GM18868 (cell line): ENCODE results near the gene MCAT.
"Not testable (repeated sequence)": the region's sequence is repeated elsewhere in the genome, so short reads cannot be mapped to it uniquely, and the experiment has no call there.

Experiments
- ATAC-seq: cut with Tn5 transposase; IDR thresholded peaks from one replicate; pipeline ENCODE4 v1.9.1; 2021; ENCODE audit warnings: mild to moderate bottlenecking, moderate library complexity; ENCODE audit not compliant: unreplicated experiment

Gene MCAT

DNA sequence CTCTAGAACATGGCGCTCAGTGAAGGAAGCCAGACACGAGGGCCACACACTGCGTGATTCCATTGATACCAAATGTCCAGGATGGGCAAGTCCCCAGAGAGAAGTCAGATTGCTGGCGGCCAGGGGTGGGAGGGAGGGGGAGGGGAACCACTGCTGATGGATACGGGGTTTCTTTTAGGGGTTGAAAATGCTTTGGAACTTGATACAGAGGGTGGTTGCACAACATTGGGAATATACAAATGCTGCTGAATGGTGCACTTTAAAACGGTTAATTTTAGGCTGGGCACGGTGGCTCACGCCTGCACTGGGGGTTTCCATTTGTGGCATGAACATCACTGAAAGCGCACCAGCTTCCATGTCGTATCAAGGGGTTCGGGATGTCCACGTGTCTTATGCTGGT lies 13.2 kb upstream of the MCAT start:
- no peak for ATAC-seq

GRCh38 chr22:43155789-43156188 lies 12.6 kb upstream of the MCAT start:
- no peak for ATAC-seq

- no peak for ATAC-seq
Measured at GRCh38 chr22:43154887-43155536, 11.8 kb upstream of the MCAT start.

- ATAC-seq, result no peak
Measured at GRCh38 chr22:43153899-43154298, 10.7 kb upstream of the MCAT start.

GRCh38 chr22:43152357-43153071 lies 9.3 kb upstream of the MCAT start:
- ATAC-seq, result peak; percentile 40

GRCh38 chr22:43152003-43152356 lies 8.8 kb upstream of the MCAT start:
- ATAC-seq, result no peak

DNA sequence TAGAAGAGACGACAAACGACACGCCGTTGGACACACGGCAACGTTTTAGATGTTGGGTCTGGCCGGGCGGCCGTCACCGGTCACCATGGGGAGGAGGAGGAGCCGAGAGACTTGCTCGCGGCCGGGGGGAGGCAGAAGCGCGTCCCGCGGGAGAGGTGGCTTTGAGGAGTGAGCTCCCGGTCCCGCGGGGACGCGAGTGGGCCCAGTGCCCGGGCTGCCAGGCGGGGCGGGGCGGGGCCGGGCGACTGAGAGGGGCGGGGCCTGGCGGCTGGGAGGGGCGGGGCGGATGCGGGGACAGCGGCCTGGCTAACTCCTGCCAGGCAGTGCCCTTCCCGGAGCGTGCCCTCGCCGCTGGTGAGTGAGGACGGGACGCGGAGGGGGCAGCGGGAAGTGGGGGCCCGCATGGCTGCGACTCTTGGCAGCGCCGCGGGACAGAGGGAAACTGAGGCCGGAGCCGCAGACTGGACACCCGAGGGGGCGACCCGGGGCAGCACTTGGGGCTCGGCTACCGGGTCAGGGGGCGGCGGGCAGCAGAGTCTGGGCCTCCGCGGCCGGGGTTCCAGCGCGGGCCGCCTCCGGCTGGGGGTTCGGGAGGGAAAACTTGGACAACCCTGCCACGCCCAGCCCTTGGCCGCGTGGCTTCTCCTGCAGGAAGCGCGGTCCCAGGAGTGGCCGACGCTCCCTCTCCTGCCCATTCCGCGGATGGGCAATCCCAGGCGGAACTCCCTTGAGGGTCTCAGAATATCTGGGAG lies 8.2 kb upstream of the MCAT start, which contains the start of gene TSPO:
TSS of gene TSPO (plus strand) at position 309 of the 752 bp plus-strand sequence. CDS start 7,680 bp downstream, outside the sequence.
- ATAC-seq, result no peak

- no peak for ATAC-seq
Measured at GRCh38 chr22:43150731-43151206, 7.6 kb upstream of the MCAT start.

GRCh38 chr22:43148581-43148980 lies 5.4 kb upstream of the MCAT start:
- no peak for ATAC-seq

DNA sequence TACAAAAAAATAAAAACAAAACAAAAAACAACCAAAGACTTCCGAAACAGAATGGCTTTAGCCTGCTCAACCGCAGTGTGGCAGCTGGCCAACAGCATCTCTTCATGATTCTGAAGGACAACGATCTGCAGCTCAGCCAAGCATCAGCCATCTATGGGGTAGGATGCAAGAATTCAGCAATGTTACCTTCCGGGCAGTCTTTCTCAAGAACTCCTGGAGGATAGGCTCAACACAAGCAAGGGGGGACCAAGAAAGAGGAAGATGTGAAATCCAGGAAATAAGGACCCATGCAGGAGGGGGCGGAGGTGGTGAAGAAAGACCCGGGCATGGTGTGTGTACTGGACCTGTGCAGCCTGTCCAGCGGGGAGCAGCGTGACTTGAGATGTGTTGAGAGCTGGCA lies 4.6 kb upstream of the MCAT start:
- no peak for ATAC-seq

DNA sequence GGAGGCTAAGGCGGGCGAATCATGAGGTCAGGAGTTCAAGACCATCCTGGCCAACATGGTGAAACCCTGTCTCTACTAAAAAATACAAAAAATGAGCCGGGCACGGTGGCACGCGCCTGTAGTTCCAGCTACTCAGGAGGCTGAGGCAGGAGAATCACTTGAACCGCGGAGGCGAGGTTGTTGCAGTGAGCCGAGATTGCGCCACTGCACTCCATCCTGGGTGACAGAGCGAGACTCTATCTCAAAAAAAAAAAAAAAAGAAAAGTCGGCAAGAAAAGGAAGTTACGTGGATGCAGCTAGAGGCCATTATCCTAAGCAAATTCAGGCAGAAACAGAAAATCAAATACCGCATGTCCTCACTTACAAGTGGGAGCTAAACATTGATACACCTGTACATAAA lies 3.1 kb upstream of the MCAT start:
- not testable (repeated sequence) for ATAC-seq

DNA sequence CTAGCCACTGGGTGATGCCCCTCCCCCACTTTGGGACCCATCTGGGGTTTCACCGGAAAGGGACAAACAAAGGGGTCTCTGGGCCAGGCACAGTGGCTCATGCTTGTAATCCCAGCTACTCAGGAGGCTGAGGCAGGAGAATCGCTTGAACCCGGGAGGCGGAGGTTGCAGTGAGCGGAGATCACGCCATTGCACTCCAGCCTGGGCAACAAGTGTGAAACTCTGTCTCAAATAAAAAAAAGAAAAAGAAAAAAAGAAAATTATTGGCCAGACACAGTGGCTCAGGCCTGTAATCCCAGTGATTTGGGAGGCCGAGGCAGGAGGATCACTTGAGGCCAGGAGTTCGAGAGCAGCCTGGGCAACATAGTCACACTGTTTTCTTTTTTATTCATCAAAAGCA lies 2.2 kb upstream of the MCAT start:
- ATAC-seq, result not testable (repeated sequence)

GRCh38 chr22:43144949-43145348 lies 1.8 kb upstream of the MCAT start:
- no peak for ATAC-seq

DNA sequence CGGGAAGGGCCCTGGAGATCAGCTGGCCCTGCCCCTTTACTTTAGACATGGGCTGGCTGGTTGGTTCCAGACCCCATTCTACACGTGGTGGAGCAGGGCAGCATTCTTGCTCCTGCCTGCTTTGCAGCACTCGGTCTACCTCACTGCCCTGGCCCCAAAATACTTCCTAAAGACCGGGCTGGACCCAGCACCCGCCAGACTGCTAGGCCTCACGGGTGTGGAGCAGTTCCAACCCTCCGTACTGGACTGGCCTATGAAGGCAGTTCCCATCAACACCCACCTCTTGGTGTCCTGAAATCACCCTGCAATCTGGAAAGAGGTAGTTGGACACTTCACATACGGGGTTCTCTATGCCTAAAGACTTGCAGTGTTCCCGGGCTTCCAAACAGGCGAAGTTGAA lies 6.4 kb downstream of the MCAT start:
- no peak for ATAC-seq

- ATAC-seq, result no peak
Measured at GRCh38 chr22:43136255-43136654, 6.9 kb downstream of the MCAT start.

DNA sequence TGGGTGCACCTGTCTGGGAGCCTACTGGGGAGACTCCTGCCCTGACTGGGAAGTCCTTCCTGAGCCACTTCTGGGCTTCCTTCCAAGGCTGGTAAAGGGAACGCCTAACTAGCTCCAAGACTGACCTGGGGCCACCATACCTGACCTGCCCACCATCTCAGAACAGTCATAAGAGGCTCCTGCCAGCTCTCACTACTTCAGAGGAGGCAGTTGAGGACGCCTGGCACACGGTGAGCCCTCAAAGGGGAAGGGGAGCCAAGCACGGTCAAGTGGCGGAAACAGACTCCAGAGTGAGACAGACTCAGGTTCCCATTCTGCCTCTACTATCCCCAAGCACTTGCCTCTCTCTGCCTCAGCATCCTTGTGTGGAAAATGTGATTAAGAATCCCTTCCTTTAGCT lies 7.6 kb downstream of the MCAT start:
- ATAC-seq, result no peak

GRCh38 chr22:43134553-43134952 lies 8.6 kb downstream of the MCAT start:
- ATAC-seq, result no peak

DNA sequence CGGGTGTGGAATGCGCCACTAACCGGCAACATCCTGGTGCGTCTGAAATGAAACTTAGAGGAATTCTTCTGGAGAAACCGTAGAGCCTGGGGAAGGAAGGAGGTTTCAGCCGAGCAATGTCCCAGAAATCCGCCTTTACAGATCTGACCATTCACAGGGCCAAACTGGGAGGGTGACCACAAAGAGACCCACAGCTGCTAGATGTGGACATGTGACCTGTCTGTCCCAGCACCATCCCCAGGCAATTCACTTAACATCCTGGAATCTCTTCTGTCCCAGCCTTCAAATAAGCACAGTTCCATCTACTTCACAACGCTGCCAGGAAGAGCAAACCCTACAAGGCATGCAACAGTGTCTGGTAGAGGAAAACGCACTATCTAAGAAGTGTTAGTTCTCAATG lies 9.8 kb downstream of the MCAT start:
- ATAC-seq, result no peak

DNA sequence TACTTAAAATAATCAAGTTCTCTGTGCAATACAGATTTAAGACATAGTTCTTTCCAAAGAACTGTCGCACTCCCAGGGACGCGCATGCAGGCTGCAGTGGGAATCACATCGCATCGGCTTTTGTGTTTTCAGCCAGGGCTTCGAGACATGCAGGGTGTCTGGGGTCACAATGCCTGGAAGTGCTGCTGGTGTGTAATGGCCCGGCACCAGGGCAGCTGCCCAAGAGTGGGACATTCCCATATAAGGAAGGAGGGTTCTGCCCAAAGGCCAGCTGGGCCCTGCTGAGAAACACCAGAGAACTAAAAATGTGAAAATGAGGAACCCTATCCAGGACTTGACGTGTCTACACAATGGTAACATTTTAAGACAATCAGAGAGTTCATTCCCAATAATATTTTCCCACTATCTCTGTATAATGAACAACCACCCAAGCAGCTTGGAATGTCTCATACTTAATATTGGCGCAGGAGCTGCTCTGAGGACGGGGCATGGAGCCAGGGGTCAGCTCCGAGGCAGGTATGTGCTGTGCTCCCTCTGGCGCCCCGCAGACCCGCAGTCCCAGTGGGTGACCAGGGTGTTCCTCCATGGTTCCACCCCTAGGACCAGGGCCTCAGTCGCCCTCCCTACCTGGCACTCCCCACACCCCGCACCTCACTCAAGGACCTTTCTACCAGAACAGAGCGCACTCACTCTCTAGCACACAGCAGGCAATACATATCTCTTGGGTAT lies 11.3 kb downstream of the MCAT start:
- ATAC-seq, result no peak

DNA sequence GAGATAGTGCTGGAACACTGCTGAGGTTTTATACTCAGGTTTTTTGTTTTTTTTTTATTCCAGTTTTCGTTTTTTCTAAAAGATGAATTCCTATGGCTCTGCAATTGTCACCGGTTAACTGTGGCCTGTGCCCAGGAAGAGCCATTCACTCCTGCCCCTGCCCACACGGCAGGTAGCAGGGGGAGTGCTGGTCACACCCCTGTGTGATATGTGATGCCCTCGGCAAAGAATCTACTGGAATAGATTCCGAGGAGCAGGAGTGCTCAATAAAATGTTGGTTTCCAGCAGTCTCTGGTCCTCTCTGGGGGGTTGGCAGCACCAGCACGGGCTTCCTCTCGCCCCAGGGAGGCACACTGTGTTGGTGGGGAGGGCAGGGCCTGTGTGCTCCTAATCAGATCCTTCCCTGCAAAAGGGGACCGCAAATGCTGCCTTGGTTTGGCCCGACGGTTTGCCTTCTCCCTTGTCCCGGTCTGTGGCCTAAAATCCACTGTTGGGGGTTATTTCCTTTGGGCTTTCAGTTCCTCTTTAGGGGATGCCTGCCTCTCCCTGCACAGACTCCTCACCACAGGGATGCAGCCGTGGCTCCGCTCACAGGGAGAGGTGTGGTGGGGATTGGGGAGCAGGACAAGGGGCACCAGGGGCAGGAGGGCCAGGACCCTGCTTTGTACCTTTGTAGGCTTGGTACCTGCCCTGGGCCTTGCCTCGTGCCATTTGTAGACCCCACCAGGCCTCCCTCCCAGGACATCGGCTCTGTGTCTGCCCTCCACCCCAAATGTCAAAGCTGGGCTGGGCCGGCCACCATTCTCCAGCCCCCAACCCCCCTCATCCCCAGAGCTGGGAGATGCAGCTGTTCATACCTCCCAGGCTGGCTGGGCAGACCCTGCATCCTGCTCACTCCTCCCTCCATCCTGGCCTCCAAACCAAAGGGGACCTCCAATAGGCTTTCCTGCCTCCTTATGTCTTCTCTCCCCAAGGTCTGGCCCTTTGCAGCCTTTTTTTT lies 13.5 kb downstream of the MCAT start:
- no peak for ATAC-seq
